ENCODE measurements around the gene NMUR1. TPM values are rescaled to one million over a fixed set of nuclear protein-coding genes. Genes with fewer than 3 reads are reported as not detected.

The NMUR1 gene
- total RNA-seq, 2 donors from 2014 or later = 2.3 to 6.3 TPM

GRCh38 chr2:231527091-231527395 is 3.2 kb downstream of the NMUR1 start:
- no peaks in the 10 kb centered on the region for H3K9me3 ChIP-seq
- H3K4me1 ChIP-seq = peaks cover 32% of the 10 kb centered on the region
- intact Hi-C loops (cut with DNase I) = no loop called here
- no peak overlapping the region for H3K27ac ChIP-seq
- TF ChIP-seq CTCF (IDR thresholded peaks at IDR 0.05) (no peak), POLR2A (IDR thresholded peaks at IDR 0.05) (no peak)
- 86 to 87% methylated on average over 7 of the region's 7 CpGs for WGBS, 2 donors
- ATAC-seq = no peak
- H3K27me3 ChIP-seq = no peaks in the 10 kb centered on the region
- no peak for DNase-seq
- no peak overlapping the region for H3K4me3 ChIP-seq
- no peaks in the 10 kb centered on the region for H3K36me3 ChIP-seq (replicated peaks in 1 of 2; ENCODE audit: insufficient read depth in 1 of 2, low read depth in 2 of 2)

- Histone ChIP-seq H3K36me3 (replicated peaks in 1 of 2; ENCODE audit: insufficient read depth in 1 of 2, low read depth in 2 of 2) (no peaks in the 10 kb centered on the region), H3K27ac (no peak overlapping the region), H3K27me3 (no peaks in the 10 kb centered on the region), H3K4me3 (no peak overlapping the region), H3K9me3 (no peaks in the 10 kb centered on the region), H3K4me1 (peaks cover 32% of the 10 kb centered on the region)
- no peak for TF ChIP-seq CTCF (IDR thresholded peaks at IDR 0.05)
- no peak for TF ChIP-seq POLR2A (IDR thresholded peaks at IDR 0.05)
- WGBS, 2 donors = 72 to 84% methylated on average over 9 to 16 of the region's 16 CpGs
- intact Hi-C loops (cut with DNase I) = no loop called here
- no peak for DNase-seq
- ATAC-seq = no peak
Observed at GRCh38 chr2:231526341-231527090, 3.7 kb downstream of the NMUR1 start.

- peaks cover 34% of the 10 kb centered on the region for H3K4me1 ChIP-seq
- no peak for TF ChIP-seq CTCF (IDR thresholded peaks at IDR 0.05)
- TF ChIP-seq POLR2A (IDR thresholded peaks at IDR 0.05) = no peak
- H3K27ac ChIP-seq = no peak overlapping the region
- H3K9me3 ChIP-seq = no peaks in the 10 kb centered on the region
- 95 to 96% methylated on average over 24 of the region's 24 CpGs for WGBS, 2 donors
- intact Hi-C loops (cut with DNase I) = no loop called here
- DNase-seq (no peak), ATAC-seq (no peak)
- no peaks in the 10 kb centered on the region for H3K36me3 ChIP-seq (replicated peaks in 1 of 2; ENCODE audit: insufficient read depth in 1 of 2, low read depth in 2 of 2)
- H3K27me3 ChIP-seq = no peaks in the 10 kb centered on the region
- H3K4me3 ChIP-seq = no peak overlapping the region
Observed at GRCh38 chr2:231525248-231526163, 4.7 kb downstream of the NMUR1 start.

- Histone ChIP-seq H3K4me3 (no peak overlapping the region), H3K9me3 (no peaks in the 10 kb centered on the region), H3K27me3 (no peaks in the 10 kb centered on the region), H3K27ac (no peak overlapping the region), H3K4me1 (peaks cover 34% of the 10 kb centered on the region), H3K36me3 (replicated peaks in 1 of 2; ENCODE audit: insufficient read depth in 1 of 2, low read depth in 2 of 2) (no peaks in the 10 kb centered on the region)
- TF ChIP-seq POLR2A (IDR thresholded peaks at IDR 0.05) = no peak
- no peak for TF ChIP-seq CTCF (IDR thresholded peaks at IDR 0.05)
- ATAC-seq (no peak), DNase-seq (no peak)
- 91 to 94% methylated on average over 10 to 16 of the region's 16 CpGs for WGBS, 2 donors
- intact Hi-C loops (cut with DNase I) = no loop called here
Observed at GRCh38 chr2:231524477-231525247, 5.6 kb downstream of the NMUR1 start.

All from body of pancreas (tissue), 4 donors.